K562 (cell line): ENCODE measurements around the gene GINS3. TPM values are rescaled to one million over a fixed set of nuclear protein-coding genes. Genes with fewer than 3 reads are reported as not detected.

Experiments used
- ATAC-seq: fragments of 200-7000 bp; cut with Tn5 transposase; 3 replicates; pipeline ENCODE4 v1.9.1; 2020; ENCODE audit warnings: moderate library complexity
- BruUV-seq: library from RNA; stranded (reverse); fragments of 400-500 nt; replicated peaks from 2 replicates; lab custom pipeline; 2021; lab: Mats Ljungman, UMichigan
- CTCF ChIA-PET: fragments of 300-600 bp; formaldehyde crosslinking; extraction: SDS; loops from one replicate; lab custom pipeline; 2021; ENCODE audit warnings: low intra/inter-chr PET ratio; lab: Yijun Ruan, JAX
- POLR2A ChIA-PET: fragments of 300-600, 350-650 bp; sonication (Branson Sonifier 250); formaldehyde crosslinking; extraction: SDS; loops from one replicate; lab custom pipeline; 2021; ENCODE audit warnings: antibody characterized with exemption, inconsistent platforms; lab: Yijun Ruan, JAX
- DNase-seq, 4 experiments: peaks; one replicate each; pipeline versions ENCODE4 v3.0.0 to v3.0.0-alpha.2; 2011 to 2018; ENCODE audit warnings: low spot score in 3 of 4, mixed read lengths in 3 of 4; ENCODE audit errors: extremely low read depth in 1 of 4
- FAIRE-seq: peaks from 2 replicates; lab custom pipeline; 2011; peaks lifted over from hg19 to GRCh38; lab: Jason Lieb, UNC
- H2AFZ ChIP-seq: 2 replicates; pipeline ENCODE4 v1.6.0; 2011; ENCODE audit warnings: low read depth, low read length, control low read depth, inconsistent platforms
- H3K27ac ChIP-seq: fragments of 200-600 bp; 3 replicates; pipeline ENCODE4 v1.8.0; 2011; ENCODE audit warnings: low read depth, mild to moderate bottlenecking, control low read depth, inconsistent platforms, low read length, moderate library complexity, mixed read lengths; ENCODE audit errors: extremely low read depth
- H3K27me3 ChIP-seq, 2 experiments: fragments of 300-600 bp in 1 of 2; 2 replicates in 1 of 2; 3 replicates in 1 of 2; pipeline versions ENCODE4 v1.6.0 to v1.8.0; 2011; ENCODE audit warnings: inconsistent platforms in 2 of 2, low read length in 2 of 2, mild to moderate bottlenecking in 1 of 2, mixed read lengths in 1 of 2, moderate library complexity in 1 of 2; ENCODE audit not compliant: control insufficient read depth in 2 of 2, insufficient read depth in 2 of 2
- H3K36me3 ChIP-seq: fragments of 300-600 bp; 3 replicates; pipeline ENCODE4 v1.8.0; 2011; ENCODE audit warnings: mild to moderate bottlenecking, low read length, inconsistent platforms; ENCODE audit not compliant: control insufficient read depth, insufficient read depth
- H3K4me1 ChIP-seq, 2 experiments: fragments of 200-600 bp in 1 of 2; replicated peaks in 1 of 2; 2 replicates in 1 of 2; 3 replicates in 1 of 2; pipeline versions ENCODE4 v1.5.1 to v1.8.0; 2011; ENCODE audit warnings: inconsistent platforms in 2 of 2, low read length in 2 of 2, mild to moderate bottlenecking in 1 of 2, mixed read lengths in 1 of 2, moderate library complexity in 1 of 2; ENCODE audit not compliant: control insufficient read depth in 2 of 2, insufficient read depth in 2 of 2
- H3K4me2 ChIP-seq: 2 replicates; pipeline ENCODE4 v1.6.1; 2011; ENCODE audit warnings: low read length, control low read depth, inconsistent platforms, mixed read lengths; ENCODE audit not compliant: insufficient read depth
- H3K4me3 ChIP-seq: fragments of 200-600 bp; sonication (generic), shearing (Covaris generic); 2 replicates; pipeline ENCODE4 v1.5.1; 2016; ENCODE audit warnings: control low read depth, inconsistent platforms
- H3K79me2 ChIP-seq: fragments of 200-600 bp; 3 replicates; pipeline ENCODE4 v1.8.0; 2011; ENCODE audit warnings: low read length, inconsistent platforms; ENCODE audit not compliant: control insufficient read depth, insufficient read depth
- H3K9ac ChIP-seq, 2 experiments: 2 replicates each; pipeline versions ENCODE4 v1.6.0 to v1.6.1; 2011; ENCODE audit warnings: low read depth in 2 of 2, low read length in 2 of 2, control low read depth in 1 of 2, inconsistent platforms in 1 of 2, mild to moderate bottlenecking in 1 of 2, mixed read lengths in 1 of 2; ENCODE audit not compliant: insufficient read depth in 1 of 2
- H3K9me1 ChIP-seq: one replicate; pipeline ENCODE4 v1.6.0; 2011; ENCODE audit warnings: inconsistent platforms, mild to moderate bottlenecking, low read length, moderate library complexity; ENCODE audit not compliant: control insufficient read depth, insufficient read depth
- H3K9me3 ChIP-seq: replicated peaks from 2 replicates; pipeline ENCODE4 v1.5.1; 2011; ENCODE audit warnings: low read depth, low read length, inconsistent platforms; ENCODE audit not compliant: control insufficient read depth, insufficient read depth
- H4K20me1 ChIP-seq: replicated peaks from 2 replicates; pipeline ENCODE4 v1.6.1; 2011; ENCODE audit warnings: low read length, inconsistent platforms, mixed read lengths; ENCODE audit not compliant: control insufficient read depth, insufficient read depth
- CBX5 ChIP-seq: IDR thresholded peaks from 2 replicates; pipeline ENCODE4 v1.6.1; 2014; ENCODE audit warnings: low read depth, borderline replicate concordance
- COPS2 ChIP-seq: fragments of 450-650 bp; conservative IDR thresholded peaks from 2 replicates; pipeline ENCODE4 v1.6.1; 2016; ENCODE audit warnings: mild to moderate bottlenecking, moderate library complexity
- HMG20A ChIP-seq: fragments of 450-650 bp; formaldehyde crosslinking; conservative IDR thresholded peaks from 2 replicates; pipeline ENCODE4 v1.4.0; 2020; ENCODE audit warnings: mild to moderate bottlenecking, mixed read lengths
- HNRNPLL ChIP-seq: fragments of 200-400 bp; formaldehyde crosslinking; IDR thresholded peaks from 2 replicates; pipeline ENCODE4 v1.6.1; 2017; ENCODE audit warnings: low read length, low read depth, mild to moderate bottlenecking; ENCODE audit not compliant: poor library complexity, severe bottlenecking
- IFI16 ChIP-seq: fragments of 250-450 bp; sonication (Bioruptor Pico); IDR thresholded peaks from 2 replicates; pipeline ENCODE4 v2.1.2; 2022; ENCODE audit warnings: mild to moderate bottlenecking, inconsistent platforms
- RBM39 ChIP-seq: fragments of 200-400 bp; formaldehyde crosslinking; optimal IDR thresholded peaks from 2 replicates; pipeline ENCODE3; 2018; ENCODE audit warnings: low read depth, low read length
- USF1 ChIP-seq: sonication (generic); formaldehyde crosslinking; IDR thresholded peaks from 2 replicates; pipeline ENCODE4 v1.9.0; 2022; ENCODE audit warnings: mild to moderate bottlenecking, missing genetic modification reagents
- ZNF24 ChIP-seq: fragments of 450-650 bp; IDR thresholded peaks from 2 replicates; pipeline ENCODE4 v1.6.1; 2016
- ZNF311 ChIP-seq: fragments of 250-450 bp; sonication (Bioruptor Pico); IDR thresholded peaks from 2 replicates; pipeline ENCODE4 v1.4.0; 2020; ENCODE audit warnings: mild to moderate bottlenecking, moderate library complexity
- ZNF507 ChIP-seq: conservative IDR thresholded peaks from 2 replicates; pipeline ENCODE4 v1.6.1; 2017; ENCODE audit warnings: missing genetic modification characterization, missing compliant biosample characterization
- ZNF707 ChIP-seq: fragments of 250-450 bp; sonication (Bioruptor Pico); conservative IDR thresholded peaks from 2 replicates; pipeline ENCODE4 v1.8.0; 2022; ENCODE audit warnings: inconsistent platforms, mild to moderate bottlenecking, moderate library complexity
- WGBS: fragments of 100-300 bp; shearing (Covaris generic); methylation state at CpG from one replicate; pipeline ENCODE4 v1.1.6; 2016; ENCODE audit warnings: low coverage, mixed read lengths; ENCODE audit not compliant: insufficient coverage; ENCODE audit errors: missing lambda C conversion rate; 5-methylcytosine and 5-hydroxymethylcytosine counted together
- in situ Hi-C: fragments of 300-500 bp; cut with MboI; formaldehyde crosslinking; loops from 4 replicates; pipeline ENCODE4 v1.15.0; 2018; ENCODE audit warnings: inconsistent platforms, mixed read lengths
- intact Hi-C: fragments of 100-400 bp; cut with micrococcal nuclease; formaldehyde crosslinking; loops from 2 replicates; pipeline ENCODE4 v1.14.2; 2022
- polyA plus RNA-seq, 8 experiments: library from polyadenylated mRNA; depleted of rRNA in 4 of 8; stranded (reverse) in 5 of 8; unstranded in 3 of 8; fragments of >200 nt; fragmentation: Nextera tagmentation in 2 of 8; fragmentation: Illumina TruSeq in 1 of 8; extraction: Ambion mirVana in 2 of 8; extraction: Trizol in 1 of 8; gene quantifications; 2 replicates each; pipeline versions ENCODE4 v1.2.1 to v1.2.3, GENCODE V29; 2011 to 2014; ENCODE audit warnings: inconsistent platforms in 1 of 8, missing spikeins in 1 of 8
- total RNA-seq, 7 experiments: library from RNA; depleted of rRNA in 6 of 7; stranded (reverse); fragments of >200 nt in 6 of 7; fragmentation: Illumina TruSeq in 2 of 7; extraction: Trizol in 2 of 7; gene quantifications; 2 replicates each; pipeline versions ENCODE4 v1.2.1 to v1.2.3, GENCODE V29; 2011 to 2021; ENCODE audit warnings: low replicate concordance in 1 of 7
- TF ChIP-seq, protein P1 (sequence below): fragments of 450-650 bp; IDR thresholded peaks from 2 replicates; pipeline ENCODE4 v1.6.1; 2016; ENCODE audit warnings: antibody characterized with exemption
- TF ChIP-seq, protein P2 (sequence below): IDR thresholded peaks from 2 replicates; pipeline ENCODE4 v1.6.1; 2011; ENCODE audit warnings: borderline replicate concordance, low read depth, mild to moderate bottlenecking, moderate library complexity, low read length; ENCODE audit not compliant: insufficient read depth, poor library complexity, severe bottlenecking

Gene GINS3
- total and polyA plus RNA-seq, 9 of the 15 experiments (the other 6 are each of a cell fraction or from before 2014, with no cell fraction given): 17.8 to 31.9 (median 25.4) TPM

DNA sequence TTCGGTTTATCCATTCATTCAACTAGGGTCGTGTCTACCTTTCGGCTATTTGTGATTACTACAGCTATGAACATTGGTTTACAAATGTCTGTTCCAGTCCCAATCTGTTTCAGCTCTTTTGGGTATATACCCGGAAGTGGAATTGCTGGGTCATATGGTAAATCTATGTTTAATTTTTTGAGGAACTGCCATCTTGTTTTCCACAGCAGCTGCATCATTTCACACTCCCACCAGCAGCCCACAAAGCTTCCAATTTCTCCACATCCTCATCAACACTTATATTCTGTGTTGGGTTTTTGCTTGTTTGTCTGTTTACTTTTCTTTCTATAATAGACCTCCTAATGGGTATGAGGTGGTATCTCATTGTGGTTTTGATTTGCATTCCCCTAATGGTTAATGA lies 48.7 kb upstream of the GINS3 start:
- H3K9me1 ChIP-seq: no peaks in the 10 kb centered on the region
- H3K4me1 ChIP-seq: peaks cover 2 to 5% of the 10 kb centered on the region in 2 experiments; a peak in 2 of 5 replicates
- CTCF ChIA-PET: interaction anchor here (2.4 kb wide), 1 partner anchor 145 kb away, joined by 7 read pairs; no protein-coding TSS in a partner anchor
- no peak overlapping the region for H3K27ac ChIP-seq
- FAIRE-seq (no peak), ATAC-seq (no peak), DNase-seq (no peak)
- POLR2A ChIA-PET: no interaction called here
- no peak overlapping the region for H3K4me2 ChIP-seq
- H4K20me1 ChIP-seq: no peaks in the 10 kb centered on the region
- no peaks in the 10 kb centered on the region for H3K9me3 ChIP-seq
- H3K27me3 ChIP-seq: peaks cover 0 to 2% of the 10 kb centered on the region in 2 experiments; a peak in 2 of 5 replicates
- H3K79me2 ChIP-seq: no peaks in the 10 kb centered on the region
- in situ Hi-C loops: loop anchor here (10.0 kb wide), 1 partner anchor 301 kb away; no protein-coding TSS in a partner anchor
- intact Hi-C loops: no loop called here
- no peak for TF ChIP-seq CBX5
- TF ChIP-seq COPS2: no peak
- TF ChIP-seq, protein P1, sequence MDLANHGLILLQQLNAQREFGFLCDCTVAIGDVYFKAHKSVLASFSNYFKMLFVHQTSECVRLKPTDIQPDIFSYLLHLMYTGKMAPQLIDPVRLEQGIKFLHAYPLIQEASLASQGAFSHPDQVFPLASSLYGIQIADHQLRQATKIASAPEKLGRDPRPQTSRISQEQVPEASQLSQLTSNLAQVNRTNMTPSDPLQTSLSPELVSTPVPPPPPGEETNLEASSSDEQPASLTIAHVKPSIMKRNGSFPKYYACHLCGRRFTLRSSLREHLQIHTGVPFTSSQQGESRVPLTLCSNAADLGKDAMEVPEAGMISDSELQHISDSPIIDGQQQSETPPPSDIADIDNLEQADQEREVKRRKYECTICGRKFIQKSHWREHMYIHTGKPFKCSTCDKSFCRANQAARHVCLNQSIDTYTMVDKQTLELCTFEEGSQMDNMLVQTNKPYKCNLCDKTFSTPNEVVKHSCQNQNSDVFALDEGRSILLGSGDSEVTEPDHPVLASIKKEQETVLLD: no peak
- TF ChIP-seq RBM39: no peak
- TF ChIP-seq ZNF507 (tag): no peak
- TF ChIP-seq HNRNPLL: no peak
- no peak for TF ChIP-seq ZNF24
- TF ChIP-seq IFI16 (CRISPR knock-in tag): no peak
- no peak for TF ChIP-seq ZNF707 (CRISPR knock-in tag)
- no peak for TF ChIP-seq HMG20A (CRISPR knock-in tag)
- TF ChIP-seq, protein P2, sequence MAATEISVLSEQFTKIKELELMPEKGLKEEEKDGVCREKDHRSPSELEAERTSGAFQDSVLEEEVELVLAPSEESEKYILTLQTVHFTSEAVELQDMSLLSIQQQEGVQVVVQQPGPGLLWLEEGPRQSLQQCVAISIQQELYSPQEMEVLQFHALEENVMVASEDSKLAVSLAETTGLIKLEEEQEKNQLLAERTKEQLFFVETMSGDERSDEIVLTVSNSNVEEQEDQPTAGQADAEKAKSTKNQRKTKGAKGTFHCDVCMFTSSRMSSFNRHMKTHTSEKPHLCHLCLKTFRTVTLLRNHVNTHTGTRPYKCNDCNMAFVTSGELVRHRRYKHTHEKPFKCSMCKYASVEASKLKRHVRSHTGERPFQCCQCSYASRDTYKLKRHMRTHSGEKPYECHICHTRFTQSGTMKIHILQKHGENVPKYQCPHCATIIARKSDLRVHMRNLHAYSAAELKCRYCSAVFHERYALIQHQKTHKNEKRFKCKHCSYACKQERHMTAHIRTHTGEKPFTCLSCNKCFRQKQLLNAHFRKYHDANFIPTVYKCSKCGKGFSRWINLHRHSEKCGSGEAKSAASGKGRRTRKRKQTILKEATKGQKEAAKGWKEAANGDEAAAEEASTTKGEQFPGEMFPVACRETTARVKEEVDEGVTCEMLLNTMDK: no peak
- no peak for TF ChIP-seq USF1 (CRISPR knock-in tag)
- no peak for TF ChIP-seq ZNF311 (CRISPR knock-in tag)
- WGBS: 44% methylated on average over 4 of the region's 4 CpGs
- H3K4me3 ChIP-seq: no peak overlapping the region
- no peak overlapping the region for H3K9ac ChIP-seq
- no TSS peak for BruUV-seq
- H2AFZ ChIP-seq: peak overlapping the region; percentile 53
- H3K36me3 ChIP-seq: no peaks in the 10 kb centered on the region
